Measurements from ENCODE around the gene GPR107.
A peak's percentile ranks its signal among the peaks of the same experiment; 100 is the strongest.

The GPR107 gene

DNA sequence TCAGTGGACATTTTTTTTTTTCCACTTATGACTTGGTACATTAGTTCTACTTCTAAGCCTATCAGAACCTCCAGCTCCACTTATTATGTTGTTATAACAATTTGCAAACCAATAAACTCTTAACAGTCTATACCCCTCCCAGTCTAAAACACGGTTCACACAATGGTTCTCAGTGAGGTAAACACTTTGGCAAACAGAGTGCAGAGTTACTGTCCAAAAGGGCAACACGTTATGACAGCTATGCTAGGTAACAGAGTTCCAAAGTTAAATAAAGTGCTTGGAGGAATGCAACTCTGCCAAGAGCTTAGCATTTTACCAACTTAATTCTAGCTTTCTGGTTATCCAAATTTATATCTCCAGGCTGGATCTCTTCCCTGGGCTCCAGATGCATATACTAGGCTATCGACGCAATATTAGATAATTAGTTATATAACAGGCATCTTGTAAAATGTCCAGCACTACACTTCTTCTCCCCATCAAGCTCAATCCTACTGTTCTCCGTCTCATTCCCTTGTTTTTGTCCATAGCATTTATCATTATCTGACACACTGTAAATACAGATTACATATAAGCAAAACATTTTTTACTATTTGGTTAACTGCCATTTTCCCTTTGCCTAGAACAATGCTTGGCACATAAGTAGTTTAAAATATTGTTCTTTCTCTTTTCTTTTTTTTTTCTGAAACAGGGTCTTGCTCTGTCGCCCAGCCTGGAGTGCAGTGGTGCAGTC lies 25.0 kb upstream of the GPR107 start:
- no peak for DNase-seq

DNA sequence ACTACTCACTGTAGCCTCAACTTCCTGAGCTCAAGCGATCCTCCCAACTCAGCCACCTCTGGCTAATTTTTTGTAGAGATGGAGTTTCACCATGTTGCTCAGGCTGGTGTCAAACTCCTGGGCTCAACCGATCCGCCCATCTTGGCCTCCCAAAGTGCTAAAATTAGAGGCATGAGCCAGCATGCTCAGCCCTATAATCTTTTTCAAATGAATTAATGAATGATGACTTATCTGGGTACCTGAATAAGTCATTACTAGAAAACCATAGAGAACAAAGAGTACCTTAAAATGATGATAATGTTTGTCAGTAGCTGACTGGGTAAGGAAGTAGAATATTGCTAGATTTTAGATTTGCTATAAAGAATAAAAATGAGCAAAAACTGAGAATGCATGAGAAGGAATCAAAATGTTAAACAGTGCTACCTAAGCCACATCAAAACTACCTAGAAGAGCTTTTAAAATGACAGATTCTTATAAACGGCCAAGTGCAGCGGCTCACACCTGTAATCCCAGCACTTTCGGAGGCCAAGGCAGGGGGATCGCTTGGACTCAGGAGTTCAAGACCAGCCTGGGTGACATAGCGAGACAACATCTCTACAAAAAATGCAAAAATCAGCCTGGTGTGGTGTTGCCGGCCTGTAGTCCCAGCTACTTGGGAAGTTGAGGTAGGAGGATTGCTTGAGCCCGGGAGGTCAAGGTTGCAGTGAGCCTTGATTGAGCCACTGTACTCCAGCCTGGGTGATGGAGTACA lies 24.3 kb upstream of the GPR107 start:
- peak in 1 of 2 donors; percentile 44 for DNase-seq

DNA sequence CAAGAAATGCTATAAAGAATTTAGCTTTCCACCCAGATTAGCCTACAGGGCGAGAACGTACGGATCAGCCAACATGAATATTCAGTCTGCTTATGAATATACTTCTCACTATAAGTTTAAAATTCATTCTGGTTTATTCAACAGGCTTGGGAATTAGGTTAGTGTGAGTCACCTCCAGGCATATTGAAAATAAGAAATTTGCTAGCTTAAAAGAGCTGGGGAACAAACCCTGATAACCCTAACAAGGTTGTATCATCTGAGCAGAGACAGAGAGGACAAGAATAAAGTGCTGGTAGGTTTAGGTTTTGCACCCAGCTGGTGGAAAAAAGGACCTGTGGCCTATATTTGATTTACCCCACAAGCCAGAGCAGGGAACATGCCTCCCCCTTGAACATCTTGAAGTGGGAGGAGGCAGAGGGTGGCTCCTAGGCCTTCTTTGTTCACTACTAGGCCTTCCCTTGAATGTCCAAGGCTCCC lies 23.0 kb upstream of the GPR107 start:
- no peak for DNase-seq

DNA sequence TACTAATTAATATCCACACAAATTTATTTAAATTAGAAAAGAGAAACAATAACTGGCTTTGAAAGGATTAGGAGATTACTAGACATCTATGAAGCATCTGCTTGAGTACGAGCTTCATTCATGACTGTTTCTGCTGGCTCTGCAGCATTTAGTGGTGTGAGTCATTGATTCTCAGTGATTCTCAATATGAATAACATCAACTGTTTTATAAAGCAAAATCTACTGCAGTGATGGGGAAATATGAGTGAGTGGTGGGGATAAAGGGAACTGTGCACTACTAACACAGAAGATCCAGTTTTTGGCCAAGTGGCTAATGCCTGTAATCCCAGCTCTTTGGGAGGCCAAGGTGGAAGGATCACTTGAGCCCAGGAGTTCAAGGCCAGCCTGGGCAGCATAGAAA lies 19.1 kb upstream of the GPR107 start:
- no peak for DNase-seq

DNA sequence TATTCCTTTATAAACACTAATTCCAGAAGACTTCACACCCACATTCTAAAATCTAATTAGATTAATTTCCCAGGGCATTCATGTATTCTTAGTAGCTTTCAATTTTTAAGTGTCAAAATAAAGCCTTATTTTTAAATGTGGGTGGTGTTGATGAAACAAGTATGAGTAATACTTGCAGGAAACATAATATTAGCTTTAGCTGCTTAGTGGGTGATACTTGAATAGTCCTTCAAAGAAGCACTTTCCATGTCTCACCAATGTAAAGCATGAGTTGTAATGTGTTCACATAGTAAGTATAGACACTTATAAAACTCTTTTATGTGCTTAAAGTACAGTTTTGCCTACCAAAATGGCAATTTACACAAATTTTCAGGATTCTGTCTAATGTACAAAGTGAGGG lies 17.6 kb upstream of the GPR107 start:
- DNase-seq, result no peak

DNA sequence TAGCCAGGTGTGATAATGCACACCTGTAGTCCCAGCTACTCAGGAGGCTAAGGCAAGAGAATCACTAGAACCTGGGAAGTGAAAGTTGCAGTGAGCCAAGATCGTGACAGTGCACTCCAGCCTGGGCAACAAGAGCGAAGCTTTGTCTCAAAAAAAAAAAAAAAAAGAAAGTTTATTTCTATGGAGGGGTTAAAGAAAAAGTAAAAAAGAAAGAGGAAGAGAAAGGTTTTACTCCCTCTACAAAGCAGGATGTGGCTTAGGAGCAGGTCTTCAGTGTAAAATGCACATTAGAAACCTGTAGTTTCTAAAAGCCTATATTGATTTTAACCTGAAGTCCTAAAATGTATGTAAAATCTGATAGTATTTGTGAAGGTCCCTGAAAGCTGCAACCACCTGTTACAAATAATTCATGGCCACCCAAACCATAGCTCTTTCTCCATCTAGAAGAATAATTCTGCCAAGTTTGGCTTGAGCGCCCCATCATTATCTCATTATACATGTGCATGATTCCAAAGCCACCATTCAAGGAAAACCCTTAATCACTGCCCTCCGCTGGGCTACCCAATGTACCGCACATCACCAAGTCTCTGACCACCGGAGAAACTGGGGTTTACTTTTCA lies 14.1 kb upstream of the GPR107 start:
- no peak for DNase-seq

DNA sequence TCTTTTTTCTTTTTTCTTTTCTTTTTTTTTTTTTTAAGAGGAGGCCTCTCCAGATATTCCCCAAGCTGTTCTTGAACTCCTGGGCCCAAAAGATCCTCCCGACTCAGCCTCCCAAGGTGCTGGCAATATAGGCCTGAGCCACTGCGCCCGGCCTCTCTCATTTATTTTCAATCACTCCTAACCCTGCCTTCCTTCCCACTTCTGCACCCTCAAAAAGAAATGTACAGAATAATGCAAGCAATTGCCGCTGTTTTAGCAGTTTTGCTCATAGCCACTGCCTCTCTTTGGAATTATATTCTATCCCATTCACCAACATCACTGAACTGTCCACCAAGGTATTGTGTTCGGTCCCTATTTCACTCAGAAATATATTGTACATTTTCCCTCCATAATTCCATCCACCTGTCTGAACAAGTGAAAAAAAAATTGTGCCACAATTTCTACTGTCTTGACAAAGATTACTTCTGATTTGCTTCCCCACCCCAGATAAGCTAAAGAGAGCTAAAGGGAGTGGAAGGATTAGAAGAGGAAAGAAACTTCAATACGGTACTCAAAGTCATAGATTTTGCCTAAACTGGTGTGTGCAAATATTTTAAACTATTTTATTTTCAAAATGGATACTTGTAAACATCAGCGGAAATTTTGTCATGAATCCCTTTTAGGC lies 12.6 kb upstream of the GPR107 start:
- DNase-seq, result no peak

DNA sequence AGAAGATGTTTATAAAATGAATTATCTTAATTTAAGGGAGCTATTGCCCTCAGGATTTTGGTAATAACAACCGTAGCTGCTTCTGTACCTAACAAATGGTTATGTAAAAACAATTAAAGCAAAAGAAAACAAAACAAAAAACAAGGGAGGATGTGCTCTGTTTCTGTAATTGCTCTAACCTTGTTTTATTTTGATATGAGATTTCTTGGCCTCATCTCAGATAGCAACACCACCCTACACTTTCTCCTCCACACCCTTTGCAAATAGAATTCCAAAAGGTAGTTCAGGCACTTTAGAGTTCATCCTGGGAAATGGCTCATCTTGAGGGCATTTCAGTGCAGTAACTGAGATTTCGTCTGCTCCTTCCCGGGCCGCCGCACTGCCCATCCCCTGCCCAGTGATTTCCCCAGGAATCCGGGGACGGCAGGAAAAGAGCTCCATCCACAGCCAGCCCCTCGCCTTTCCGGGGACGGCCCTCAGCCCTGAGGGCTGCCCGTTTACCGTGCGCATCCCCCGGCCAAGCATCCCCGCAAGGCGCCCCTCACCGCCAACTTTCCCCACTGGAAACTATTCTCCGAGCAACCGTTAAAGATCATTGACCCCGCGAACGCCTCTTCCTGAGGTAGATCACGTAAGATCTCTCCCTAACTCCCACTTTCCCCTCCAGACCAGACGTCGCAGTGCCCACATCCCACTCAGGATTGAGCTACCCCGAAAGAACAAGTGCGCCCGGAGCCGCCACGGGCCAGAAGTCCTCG lies 11.9 kb upstream of the GPR107 start:
- DNase-seq, result no peak

DNA sequence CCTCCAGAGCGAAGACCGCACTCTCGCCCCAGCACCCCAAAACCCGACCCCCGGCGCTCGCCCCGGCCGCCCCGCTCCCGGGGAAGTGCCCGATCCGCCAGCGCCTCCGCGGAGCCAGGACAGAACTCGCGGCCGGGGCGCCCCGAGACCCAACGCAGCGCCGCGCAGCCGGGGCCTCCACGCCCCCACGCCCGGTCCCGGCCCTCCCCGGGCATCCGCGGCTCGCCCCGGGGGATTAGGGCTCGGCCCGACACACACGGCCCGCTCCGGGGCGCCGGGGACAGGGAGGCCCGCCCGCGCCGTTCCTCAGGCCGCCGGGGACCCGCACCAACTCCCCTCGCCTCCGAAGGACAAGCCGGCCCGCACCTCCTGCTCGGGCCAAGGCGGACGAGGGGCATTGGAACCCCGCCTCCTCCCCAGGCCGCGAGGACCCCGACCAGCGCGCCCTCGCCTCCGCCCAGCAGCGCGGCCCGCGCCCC lies 11.3 kb upstream of the GPR107 start:
- no peak for DNase-seq

DNA sequence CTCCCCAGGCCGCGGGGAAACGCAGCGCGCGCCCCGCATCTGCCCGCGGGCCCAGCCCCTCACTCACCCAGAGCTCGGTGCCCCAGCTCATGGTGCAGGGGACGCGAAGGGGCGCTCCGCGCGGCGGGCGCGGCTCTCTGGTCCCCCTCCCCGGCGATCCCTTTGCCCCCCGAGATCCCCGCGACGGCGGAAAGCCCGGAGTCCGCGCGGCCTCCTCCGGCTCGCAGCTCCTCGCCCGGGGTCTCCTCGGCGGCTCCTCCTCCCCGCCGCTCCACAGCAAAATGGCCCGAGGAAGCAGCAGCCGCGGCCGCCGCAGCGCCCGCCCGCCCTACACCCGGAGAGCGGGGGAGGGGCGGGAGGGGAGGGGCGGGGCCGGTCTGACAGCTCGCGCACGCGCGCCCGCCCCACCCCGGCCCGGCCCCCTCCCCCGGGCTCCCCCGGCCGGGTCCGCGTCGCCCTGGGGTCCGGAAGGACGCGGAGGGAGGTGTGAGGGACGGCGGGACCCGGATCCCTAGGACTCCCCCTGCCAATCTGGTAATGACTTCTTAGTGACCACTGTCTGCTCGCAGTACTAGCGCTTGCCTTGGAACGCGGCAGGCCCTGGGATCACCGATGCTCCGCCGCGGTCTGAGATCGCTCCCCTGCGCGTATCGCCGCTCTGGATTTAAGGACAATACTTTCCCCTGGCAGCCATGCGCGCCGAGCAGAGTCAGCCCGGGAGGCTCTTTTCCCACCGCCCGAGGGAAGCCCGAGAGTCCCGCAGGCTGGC lies 10.6 kb upstream of the GPR107 start, which contains the start of gene FNBP1:
Gene FNBP1 (minus strand): TSS at position 305 of the 769 bp plus-strand sequence. CDS start 214 bp downstream, at position 91.
- DNase-seq, result peak; percentile 76 to 77

DNA sequence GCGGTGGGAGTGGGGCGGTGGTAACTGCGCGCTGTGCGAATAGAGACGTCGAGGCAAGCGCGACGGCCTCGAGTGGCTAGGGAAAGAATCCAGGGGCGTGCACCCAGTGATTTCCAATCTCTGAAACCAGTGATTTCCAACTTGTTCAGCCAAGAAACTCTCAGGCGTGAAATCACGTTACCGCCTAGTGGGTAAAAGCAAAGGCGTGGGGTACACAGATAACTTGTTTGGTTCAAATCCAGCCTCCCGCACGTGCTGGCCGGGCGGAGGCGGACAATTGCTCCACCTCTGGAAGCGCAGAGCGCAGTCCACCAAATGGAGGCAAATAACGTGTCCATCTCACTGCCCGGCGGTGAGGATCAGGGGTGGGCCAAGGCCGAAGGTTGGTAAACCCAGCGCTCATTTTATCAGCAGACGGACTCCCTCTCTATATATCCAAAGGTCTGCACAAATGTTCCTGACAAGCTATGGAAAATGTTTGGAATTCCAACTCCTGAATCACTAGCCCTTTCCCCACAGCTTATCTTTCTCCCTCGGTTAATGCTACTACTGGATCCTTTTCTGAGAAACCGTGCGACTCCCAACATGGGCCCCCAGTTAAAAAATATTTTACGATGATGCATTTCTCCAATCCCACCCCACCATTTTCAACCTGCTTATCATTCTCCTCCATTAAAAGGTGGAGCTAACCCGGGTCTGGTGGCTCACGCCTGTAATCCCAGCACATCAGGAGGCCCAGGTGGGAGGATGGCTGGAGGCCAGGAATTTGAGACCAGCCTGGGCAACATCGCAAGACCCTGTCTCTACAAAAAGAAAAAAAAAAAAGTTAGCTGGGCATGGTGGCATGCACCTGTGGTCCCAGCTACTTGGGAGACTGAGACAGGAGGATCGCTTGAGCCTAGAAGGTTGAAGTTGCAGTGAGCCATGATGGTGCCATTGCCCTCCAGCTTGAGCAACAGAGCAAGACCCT lies 9.8 kb upstream of the GPR107 start:
- no peak for DNase-seq

DNA sequence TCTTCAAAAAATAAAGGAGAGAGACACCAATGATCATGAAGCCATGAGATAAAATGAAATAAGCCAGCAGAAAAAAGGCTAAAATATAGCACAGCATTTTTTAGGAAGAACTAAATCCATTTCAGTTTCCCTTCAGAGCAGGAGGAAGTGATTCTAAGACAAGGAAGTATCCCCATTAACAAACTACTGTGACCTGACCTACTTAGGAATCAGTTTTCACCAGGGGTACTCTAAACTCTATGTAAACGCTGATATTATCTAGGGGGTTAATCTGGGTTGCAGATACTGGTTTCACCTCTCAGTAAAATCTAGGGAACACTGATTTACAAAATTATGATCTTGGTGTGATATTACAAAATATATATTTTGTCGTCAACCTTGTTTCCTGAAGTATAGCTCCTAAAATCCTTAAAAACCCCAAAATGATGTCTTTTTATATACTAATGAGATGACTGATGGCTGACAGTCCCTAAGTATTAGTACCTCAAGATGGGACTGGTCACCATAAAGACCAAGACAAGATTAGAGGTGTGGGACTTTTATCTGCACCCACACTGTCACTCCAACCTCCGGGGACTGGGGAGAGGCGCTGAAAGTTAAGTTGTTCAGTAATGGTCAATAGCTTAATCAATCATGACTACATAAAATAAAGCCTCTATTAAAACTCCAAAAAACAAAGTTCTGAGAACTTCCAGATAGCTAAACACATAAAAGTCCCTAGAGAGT lies 7.8 kb upstream of the GPR107 start:
- DNase-seq, result no peak

DNA sequence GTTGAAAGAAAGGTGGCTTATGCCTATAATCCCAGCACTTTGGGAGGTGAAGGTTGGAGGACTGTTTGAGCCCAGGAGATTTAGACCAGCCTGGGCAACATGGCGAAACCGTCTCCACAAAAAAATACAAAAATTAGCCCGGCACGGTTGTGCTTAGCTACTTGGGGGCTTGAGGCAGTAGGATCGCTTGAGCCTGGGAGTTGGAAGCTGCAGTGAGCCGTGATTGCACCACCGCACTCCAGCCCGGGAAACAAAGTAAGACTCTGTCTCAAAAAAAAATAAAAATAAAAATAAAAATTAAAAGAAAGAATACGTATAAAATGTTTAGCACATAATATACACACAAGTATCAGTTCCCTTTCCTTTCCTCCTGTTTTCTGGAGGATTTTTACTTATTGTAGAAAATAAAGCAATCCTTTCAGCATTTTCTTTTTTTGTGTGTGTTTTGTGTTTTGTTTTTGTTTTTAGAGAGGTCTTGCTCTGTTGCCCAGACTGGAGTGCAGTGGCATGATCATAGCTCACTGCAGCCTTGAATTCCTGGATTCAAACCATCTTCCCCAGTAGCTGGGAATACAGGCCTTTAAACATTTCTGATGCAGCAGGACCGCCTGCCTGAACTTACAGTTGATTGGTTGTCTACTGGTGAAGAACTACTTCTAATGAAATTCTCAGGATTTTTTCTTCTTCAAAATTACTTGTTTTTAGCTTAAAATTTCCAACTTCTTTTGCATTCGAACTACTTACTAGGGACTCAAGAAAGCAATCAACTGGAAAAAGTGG lies 4.1 kb upstream of the GPR107 start:
- DNase-seq, result no peak

DNA sequence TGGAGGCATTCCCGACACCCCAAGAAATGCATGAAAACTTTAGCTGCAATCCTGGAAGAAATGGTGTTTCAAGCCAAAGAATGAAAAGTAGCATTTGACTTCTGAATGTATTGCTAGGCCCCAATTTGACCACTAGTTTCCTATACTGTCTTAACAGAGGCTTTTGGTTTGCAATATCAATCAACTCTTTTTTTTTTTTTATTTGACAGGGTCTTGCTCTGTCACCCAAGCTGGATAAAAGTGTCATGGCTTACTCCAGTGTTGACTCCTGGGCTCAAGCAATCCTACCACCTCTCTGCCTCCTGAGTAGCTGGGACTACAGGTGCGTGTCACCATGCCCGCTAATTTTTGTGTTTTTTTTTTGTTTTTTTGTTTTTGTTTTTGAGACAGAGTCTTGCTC lies 3.2 kb upstream of the GPR107 start:
- no peak for DNase-seq

DNA sequence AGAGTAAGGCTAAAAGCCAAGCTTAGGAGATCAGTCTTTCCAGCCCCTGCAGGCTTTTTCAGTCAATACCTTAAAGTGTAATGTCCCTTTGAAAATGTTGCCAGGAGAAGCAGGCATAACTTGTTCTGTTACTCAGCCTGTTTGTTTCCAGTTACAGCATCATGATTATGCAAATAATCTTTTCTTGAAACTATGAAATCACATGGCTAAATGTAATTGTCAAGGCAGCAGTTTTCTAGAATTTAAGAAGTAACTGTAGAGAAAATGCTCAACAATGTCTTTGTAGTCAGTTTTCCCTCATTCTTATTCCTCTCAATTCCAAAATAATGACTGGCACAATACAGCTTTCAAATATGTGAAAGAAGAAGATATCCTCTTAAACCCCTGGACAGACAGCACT lies 1.9 kb upstream of the GPR107 start:
- DNase-seq, result no peak

DNA sequence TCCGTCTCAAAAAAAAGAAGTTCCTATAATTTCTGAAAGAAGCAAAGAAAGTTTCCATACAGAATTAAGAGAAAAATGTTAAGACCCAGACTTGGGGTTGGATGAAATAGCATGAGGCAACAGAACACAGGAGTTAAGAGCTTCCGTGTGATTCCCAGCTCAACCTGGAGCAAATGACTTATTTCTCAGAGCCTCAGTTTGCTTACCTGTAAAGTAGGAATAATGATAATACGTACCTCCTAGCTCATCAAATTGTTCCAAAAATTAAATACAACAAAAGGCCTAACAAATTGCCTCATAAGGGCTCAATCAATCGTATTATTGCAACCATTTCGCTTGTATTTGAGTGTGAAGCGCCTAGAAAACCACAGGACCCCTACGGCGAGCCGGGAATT lies 600 bp upstream of the GPR107 start:
- no peak for DNase-seq

DNA sequence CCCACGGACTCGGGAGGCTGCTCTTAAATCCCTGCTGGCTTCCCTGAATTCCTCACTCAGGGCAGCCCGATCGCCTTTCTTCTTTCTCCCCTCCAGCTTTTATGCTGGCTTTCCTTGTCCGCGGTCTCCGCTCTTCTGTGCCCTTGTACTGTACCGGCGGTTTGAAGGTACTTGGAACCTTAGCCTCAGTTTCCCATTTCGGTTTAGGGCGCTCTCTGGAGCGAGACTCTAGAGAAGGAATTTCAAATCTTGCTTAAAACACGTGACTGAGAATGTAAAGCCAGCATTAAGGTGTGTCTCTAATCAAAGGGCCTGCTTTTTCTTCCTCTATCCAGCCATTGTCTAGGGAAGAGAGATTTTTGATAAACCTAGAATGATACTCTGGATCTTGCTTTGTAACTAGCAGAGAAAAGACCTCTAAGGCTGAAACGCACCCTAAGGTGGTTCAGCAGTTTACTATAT lies 650 bp downstream of the GPR107 start:
- no peak for DNase-seq

DNA sequence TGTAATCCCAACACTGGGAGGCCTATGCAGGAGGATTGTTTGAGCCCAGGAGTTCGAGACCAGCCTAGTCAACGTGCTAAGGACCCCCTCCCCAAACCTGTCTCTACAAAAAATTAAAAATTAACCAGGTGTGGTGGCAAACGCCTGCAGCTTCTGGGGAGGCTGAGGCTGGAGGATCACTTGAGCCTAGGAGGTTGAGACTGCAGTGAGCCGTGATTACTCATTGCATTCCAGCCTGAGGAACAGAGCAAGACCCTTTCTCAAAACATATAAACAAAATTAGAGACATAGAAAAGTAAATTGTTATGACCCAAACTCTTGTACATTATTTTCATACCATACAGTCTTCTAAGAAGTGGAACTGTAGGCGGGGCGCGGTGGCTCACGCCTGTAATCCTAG lies 1.1 kb downstream of the GPR107 start:
- no peak for DNase-seq

DNA sequence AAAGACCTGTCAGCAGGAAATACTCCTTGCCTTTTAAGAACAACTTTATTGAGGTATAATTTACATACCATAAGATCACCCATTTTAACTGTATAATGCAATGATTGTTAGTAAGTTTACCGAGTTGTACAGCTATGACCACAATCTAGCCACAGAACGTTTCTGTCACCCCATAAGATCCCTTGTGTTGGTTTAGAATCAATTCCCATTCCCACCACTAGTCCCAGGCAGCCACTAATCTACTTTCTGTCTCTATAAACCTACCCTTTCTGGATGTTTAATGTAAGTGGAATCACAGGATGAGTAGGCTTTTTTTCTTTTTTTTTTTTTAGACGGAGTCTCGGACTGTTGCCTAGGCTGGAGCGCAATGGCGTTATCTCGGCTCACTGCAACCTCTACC lies 4.4 kb downstream of the GPR107 start:
- no peak for DNase-seq

Data from stimulated activated CD4-positive, alpha-beta T cell treated with anti-CD3 and anti-CD28 coated beads, Interleukin-2, amount 100 ng/mL, for 48 hours (primary cell).